HG03175 (cell line): ENCODE data around the gene RPUSD3.

Source experiments
- ATAC-seq: cut with Tn5 transposase; IDR thresholded peaks from one replicate; pipeline ENCODE4 v1.9.1; 2021; ENCODE audit warnings: mild to moderate bottlenecking, moderate library complexity; ENCODE audit not compliant: unreplicated experiment

The RPUSD3 gene

DNA sequence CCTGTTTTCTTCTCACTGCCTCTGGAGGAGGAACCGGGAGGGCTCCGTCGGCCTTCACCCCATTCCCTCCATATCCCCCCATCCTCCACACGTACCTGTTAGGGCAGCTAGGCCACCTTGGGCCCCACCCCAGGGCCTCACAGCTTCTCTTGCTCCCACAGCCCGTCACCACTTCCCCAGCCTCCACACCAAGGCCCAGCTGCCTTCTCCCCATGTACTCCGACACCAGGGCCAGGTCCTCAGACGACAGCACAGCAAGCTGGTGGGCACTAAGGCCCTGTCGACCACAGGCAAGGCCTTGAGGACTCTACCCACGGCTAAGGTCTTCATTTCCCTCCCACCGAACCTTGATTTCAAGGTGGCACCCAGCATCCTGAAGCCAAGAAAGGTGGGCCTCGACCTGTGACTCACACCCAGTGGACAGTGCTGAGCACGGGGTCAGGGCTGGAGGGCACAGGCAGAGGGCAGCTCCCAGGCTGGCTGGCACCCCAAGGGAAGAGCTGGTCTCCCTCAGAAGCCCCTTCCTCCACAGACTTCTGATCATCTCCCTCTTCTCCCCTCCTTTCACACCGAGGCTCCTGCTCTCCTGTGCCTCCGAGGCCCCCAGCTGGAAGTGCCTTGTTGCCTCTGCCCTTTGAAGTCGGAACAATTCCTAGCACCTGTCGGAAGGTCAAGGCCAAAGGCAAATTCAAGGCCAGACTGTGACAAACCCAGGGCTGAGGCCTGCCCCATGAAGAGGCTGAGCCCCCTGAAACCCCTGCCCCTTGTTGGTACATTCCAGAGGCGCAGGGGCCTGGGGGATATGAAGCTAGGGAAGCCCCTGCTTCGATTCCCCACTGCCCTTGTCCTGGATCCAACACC is 9.1 kb downstream of the RPUSD3 start:
- ATAC-seq, result no peak

DNA sequence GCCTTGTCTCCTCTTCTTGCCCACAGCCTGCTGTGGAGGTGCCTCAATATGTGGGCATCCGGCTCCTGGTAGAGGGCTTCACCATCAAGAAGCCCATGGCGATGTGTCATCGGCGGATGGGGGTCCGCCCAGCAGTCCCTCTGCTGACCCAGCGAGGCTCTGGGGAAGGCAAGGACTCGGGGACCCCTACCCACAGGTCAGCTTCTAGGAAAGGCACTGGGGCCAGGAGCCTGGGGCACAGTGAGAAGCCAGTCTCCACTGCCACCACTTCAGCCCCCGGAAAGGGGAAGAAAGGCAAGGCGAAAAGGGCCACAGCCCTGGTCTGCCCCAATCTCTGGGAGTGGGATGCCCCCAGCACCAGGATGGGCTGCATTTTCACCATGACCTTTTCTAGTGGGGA is 10.7 kb downstream of the RPUSD3 start:
- no peak for ATAC-seq

DNA sequence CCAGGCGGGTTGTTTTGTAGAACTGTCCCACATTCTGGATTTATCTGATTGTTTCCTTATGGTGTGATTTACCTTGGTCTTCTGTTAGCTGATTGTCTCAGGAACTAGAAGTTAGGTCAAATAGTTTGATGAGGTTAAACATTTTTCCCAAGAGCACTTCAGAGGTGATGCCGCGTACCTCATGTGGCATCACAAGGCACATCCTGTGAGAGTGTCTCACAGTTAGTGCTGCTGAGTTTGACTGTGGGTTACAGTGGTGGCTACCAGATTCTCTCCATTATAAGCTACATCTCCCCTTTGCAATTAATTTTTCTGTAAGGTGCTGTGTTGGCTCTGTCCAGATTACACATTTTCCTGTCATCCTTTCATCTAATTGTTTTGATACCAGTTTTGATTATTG is 12.6 kb downstream of the RPUSD3 start:
- no peak for ATAC-seq

DNA sequence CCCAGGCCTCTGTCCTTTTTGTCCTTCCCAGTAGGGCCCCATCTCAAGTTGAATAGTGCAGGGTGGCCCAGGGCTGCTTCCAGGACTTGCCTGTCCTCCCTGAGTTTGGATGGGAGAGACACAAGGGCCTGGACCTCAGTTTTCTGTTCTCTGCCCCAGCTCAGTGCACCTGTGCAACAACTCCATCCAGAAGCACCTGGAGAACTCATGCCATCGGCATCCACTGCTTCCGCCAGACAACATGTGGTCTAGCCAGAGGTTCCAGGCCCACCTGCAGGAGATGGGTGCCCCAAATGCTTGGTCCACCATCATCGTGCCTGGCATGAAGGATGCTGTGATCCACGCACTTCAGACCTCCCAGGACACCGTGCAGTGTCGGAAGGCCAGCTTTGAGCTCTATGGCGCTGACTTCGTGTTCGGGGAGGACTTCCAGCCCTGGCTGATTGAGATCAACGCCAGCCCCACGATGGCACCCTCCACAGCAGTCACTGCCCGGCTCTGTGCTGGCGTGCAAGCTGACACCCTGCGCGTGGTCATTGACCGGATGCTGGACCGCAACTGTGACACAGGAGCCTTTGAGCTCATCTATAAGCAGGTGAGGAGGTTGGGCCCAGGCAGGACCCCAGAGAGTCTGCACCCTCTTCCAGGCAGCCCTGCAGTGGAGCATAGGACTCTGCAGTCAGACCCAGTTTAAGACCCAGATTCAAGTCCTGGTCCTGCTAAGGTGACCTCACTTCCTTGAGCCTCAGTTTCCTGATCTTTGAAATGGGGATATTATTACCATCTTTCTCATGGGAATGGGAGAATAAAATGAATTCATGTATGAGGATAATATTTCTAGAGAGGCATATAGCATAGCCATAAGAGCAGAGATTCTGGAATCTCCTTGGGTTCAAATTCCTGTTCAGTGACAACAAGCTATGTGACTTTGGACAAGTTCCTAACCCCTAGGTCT is 14.7 kb downstream of the RPUSD3 start:
- ATAC-seq, result no peak

- no peak for ATAC-seq
Observed at GRCh38 chr3:9826815-9827573, 16.8 kb downstream of the RPUSD3 start.

GRCh38 chr3:9825451-9826040 is 18.3 kb downstream of the RPUSD3 start:
- ATAC-seq, result no peak

- ATAC-seq, result no peak
Observed at GRCh38 chr3:9820946-9821345, 22.9 kb downstream of the RPUSD3 start.

GRCh38 chr3:9820543-9820942 is 23.3 kb downstream of the RPUSD3 start:
- no peak for ATAC-seq

GRCh38 chr3:9818666-9819335 is 25.0 kb downstream of the RPUSD3 start:
- no peak for ATAC-seq

DNA sequence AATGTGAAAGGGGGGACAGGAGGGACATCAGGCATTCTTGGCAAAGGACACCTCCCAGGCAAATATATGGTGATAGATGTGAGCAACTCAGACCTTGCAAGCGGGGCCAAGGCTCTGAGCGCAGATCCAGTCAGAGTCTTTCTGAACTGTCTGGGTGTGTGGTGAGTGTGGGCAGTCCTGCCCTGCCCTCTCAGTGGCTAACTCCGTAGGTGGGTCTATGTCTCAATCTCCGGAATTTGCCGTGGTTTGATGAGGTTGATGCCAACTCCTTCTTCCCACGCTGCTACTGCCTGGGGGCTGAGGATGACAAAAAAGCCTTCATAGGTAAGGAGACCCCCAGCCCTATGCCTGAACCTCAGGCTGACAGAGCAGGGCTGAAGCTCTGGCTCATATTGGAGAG is 26.4 kb downstream of the RPUSD3 start:
- ATAC-seq, result no peak

DNA sequence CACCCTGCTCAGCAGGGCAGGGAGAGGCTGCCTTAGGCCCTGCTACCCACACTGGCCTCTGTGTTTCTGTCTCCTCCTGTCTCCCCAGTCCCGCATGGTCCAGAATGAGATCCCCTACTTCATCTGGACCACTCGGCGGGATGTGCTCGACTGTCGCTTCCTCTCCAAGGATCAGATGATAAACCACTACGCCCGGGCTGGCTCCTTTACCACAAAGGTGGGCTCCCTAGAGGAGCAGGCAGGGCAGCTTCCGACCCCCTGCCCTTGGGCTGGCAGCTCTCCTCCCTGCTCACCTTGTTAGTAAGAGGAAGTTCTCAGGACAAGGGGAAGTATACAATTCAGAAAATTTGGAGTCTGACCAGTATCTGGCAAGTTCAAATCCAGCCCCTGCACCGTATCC is 27.8 kb downstream of the RPUSD3 start:
- no peak for ATAC-seq

- no peak for ATAC-seq
Observed at GRCh38 chr3:9812870-9813483, 30.8 kb downstream of the RPUSD3 start.

- ATAC-seq, result no peak
Observed at GRCh38 chr3:9810846-9811245, 33.0 kb downstream of the RPUSD3 start.

DNA sequence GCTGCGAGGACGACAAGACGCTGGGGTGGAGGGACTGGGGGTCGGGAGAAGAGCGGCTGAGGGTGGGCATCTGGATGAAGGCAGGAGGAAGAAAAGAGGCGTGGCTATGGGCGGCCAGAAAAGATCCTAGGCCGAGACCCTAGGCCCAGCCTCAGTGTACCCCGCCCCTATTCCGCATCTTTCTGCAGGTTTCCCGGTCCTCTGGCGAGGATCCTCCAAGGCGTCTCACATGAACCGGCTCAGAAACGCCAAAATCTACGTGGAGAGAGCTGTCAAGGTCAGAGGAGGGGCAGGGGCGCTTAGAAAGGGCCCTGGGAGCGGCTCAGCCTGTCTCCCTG is 33.4 kb downstream of the RPUSD3 start:
- ATAC-seq, result no peak

- ATAC-seq, result peak; percentile 60
Observed at GRCh38 chr3:9809615-9810432, 34.0 kb downstream of the RPUSD3 start, which contains the start of gene TTLL3. Gene TTLL3, plus strand, starts transcription at chr3:9810262. Its CDS starts 400 bp downstream, at chr3:9810662.

GRCh38 chr3:9809239-9809614 is 34.6 kb downstream of the RPUSD3 start:
- peak; percentile 6 for ATAC-seq

GRCh38 chr3:9808345-9809037 is 35.3 kb downstream of the RPUSD3 start:
- peak; percentile 69 for ATAC-seq

GRCh38 chr3:9807981-9808344 is 35.8 kb downstream of the RPUSD3 start:
- ATAC-seq, result no peak
